WTC11 (cell line): ENCODE data around the gene SYNE4. TPM values are rescaled to one million over a fixed set of nuclear protein-coding genes. Genes with fewer than 3 reads are reported as not detected.
A peak's percentile ranks its signal among the peaks of the same experiment; 100 is the strongest.

Experiments used
- ATAC-seq: fragments of 200-7000 bp; cut with Tn5 transposase; 2 replicates; pipeline ENCODE4 v1.10.0; 2021; ENCODE audit warnings: mild to moderate bottlenecking, moderate library complexity
- CTCF ChIA-PET: fragments of 300-600 bp; sonication (Branson Sonifier 250); formaldehyde crosslinking; loops from one replicate; lab custom pipeline; 2021; ENCODE audit warnings: antibody characterized with exemption; lab: Charles Lee
- POLR2A ChIA-PET: fragments of 350-600 bp; sonication (Branson Sonifier 250); formaldehyde crosslinking; loops from one replicate; lab custom pipeline; 2021; ENCODE audit warnings: antibody characterized with exemption; lab: Charles Lee
- DNase-seq: peaks from one replicate; pipeline ENCODE4 v3.0.0; 2021; ENCODE audit warnings: low spot score
- H3K27ac Mint-ChIP-seq: 2 replicates; pipeline ENCODE4 v1.8.0; 2021; ENCODE audit warnings: mixed read lengths
- H3K27me3 Mint-ChIP-seq: 2 replicates; pipeline ENCODE4 v1.8.0; 2021; ENCODE audit warnings: low read depth, mild to moderate bottlenecking, moderate library complexity, mixed read lengths
- H3K36me3 Mint-ChIP-seq: 2 replicates; pipeline ENCODE4 v1.8.0; 2021; ENCODE audit warnings: mixed read lengths
- H3K4me1 Mint-ChIP-seq: 2 replicates; pipeline ENCODE4 v1.8.0; 2022; ENCODE audit warnings: mixed read lengths
- H3K4me3 Mint-ChIP-seq: 2 replicates; pipeline ENCODE4 v1.8.0; 2021; ENCODE audit warnings: mild to moderate bottlenecking, moderate library complexity, mixed read lengths
- H3K9me3 Mint-ChIP-seq: 2 replicates; pipeline ENCODE4 v1.8.0; 2021; ENCODE audit warnings: mixed read lengths
- CBFB ChIP-seq: sonication (generic); formaldehyde crosslinking; IDR thresholded peaks from 2 replicates; pipeline ENCODE4 v1.8.1; 2022; ENCODE audit warnings: mild to moderate bottlenecking, low read depth, missing genetic modification reagents
- CDX4 ChIP-seq: fragments of 250-450 bp; sonication (Bioruptor Pico); IDR thresholded peaks from 2 replicates; pipeline ENCODE4 v1.9.0; 2021; ENCODE audit warnings: moderate library complexity, mild to moderate bottlenecking, inconsistent platforms, borderline replicate concordance
- HMGA2 ChIP-seq: fragments of 250-450 bp; sonication (Bioruptor Pico); IDR thresholded peaks from 2 replicates; pipeline ENCODE4 v1.4.0; 2021; ENCODE audit warnings: mild to moderate bottlenecking, moderate library complexity
- IRF2 ChIP-seq: sonication (generic); formaldehyde crosslinking; IDR thresholded peaks from 2 replicates; pipeline ENCODE4 v1.8.0; 2022; ENCODE audit warnings: low read depth, missing genetic modification reagents, borderline replicate concordance
- JAZF1 ChIP-seq: fragments of 250-450 bp; sonication (Bioruptor Pico); IDR thresholded peaks from 2 replicates; pipeline ENCODE4 v1.9.0; 2021; ENCODE audit warnings: moderate library complexity, mild to moderate bottlenecking, inconsistent platforms
- MXD4 ChIP-seq: fragments of 250-450 bp; sonication (Bioruptor Pico); IDR thresholded peaks from 2 replicates; pipeline ENCODE4 v1.8.0; 2021; ENCODE audit warnings: mild to moderate bottlenecking, moderate library complexity, borderline replicate concordance
- NR2C2 ChIP-seq: sonication (generic); formaldehyde crosslinking; IDR thresholded peaks from 2 replicates; pipeline ENCODE4 v1.8.0; 2022; ENCODE audit warnings: mild to moderate bottlenecking, missing genetic modification reagents
- OVOL2 ChIP-seq: fragments of 250-450 bp; sonication (Bioruptor Pico); IDR thresholded peaks from 2 replicates; pipeline ENCODE4 v1.9.0; 2021; ENCODE audit warnings: mild to moderate bottlenecking, borderline replicate concordance
- PREB ChIP-seq: sonication (generic); formaldehyde crosslinking; IDR thresholded peaks from 2 replicates; pipeline ENCODE4 v1.8.1; 2022; ENCODE audit warnings: mild to moderate bottlenecking, missing genetic modification reagents, moderate library complexity, borderline replicate concordance
- RELA ChIP-seq: sonication (generic); formaldehyde crosslinking; IDR thresholded peaks from 2 replicates; pipeline ENCODE4 v1.8.1; 2022; ENCODE audit warnings: missing genetic modification reagents, mild to moderate bottlenecking, borderline replicate concordance
- RORB ChIP-seq: fragments of 250-450 bp; sonication (Bioruptor Pico); IDR thresholded peaks from 2 replicates; pipeline ENCODE4 v1.9.0; 2021; ENCODE audit warnings: mild to moderate bottlenecking
- TEAD4 ChIP-seq: sonication (generic); formaldehyde crosslinking; IDR thresholded peaks from 2 replicates; pipeline ENCODE4 v1.8.0; 2022; ENCODE audit warnings: mild to moderate bottlenecking, missing genetic modification reagents
- ZNF121 ChIP-seq: sonication (generic); formaldehyde crosslinking; IDR thresholded peaks from 2 replicates; pipeline ENCODE4 v1.8.0; 2023; ENCODE audit warnings: missing genetic modification reagents
- ZNF232 ChIP-seq: sonication (generic); formaldehyde crosslinking; IDR thresholded peaks from 2 replicates; pipeline ENCODE4 v1.8.0; 2022; ENCODE audit warnings: mild to moderate bottlenecking, missing genetic modification reagents
- ZNF281 ChIP-seq: sonication (generic); formaldehyde crosslinking; IDR thresholded peaks from 2 replicates; pipeline ENCODE4 v1.8.0; 2023; ENCODE audit warnings: mild to moderate bottlenecking, missing genetic modification reagents
- ZNF317 ChIP-seq: sonication (generic); formaldehyde crosslinking; IDR thresholded peaks from 2 replicates; pipeline ENCODE4 v1.8.1; 2023; ENCODE audit warnings: low read depth, mild to moderate bottlenecking, moderate library complexity, missing genetic modification reagents, borderline replicate concordance
- ZNF396 ChIP-seq: fragments of 250-450 bp; sonication (Bioruptor Pico); IDR thresholded peaks from 2 replicates; pipeline ENCODE4 v1.8.0; 2021; ENCODE audit warnings: mild to moderate bottlenecking, moderate library complexity, borderline replicate concordance
- ZNF423 ChIP-seq: fragments of 250-450 bp; sonication (Bioruptor Pico); IDR thresholded peaks from 2 replicates; pipeline ENCODE4 v2.1.2; 2022; ENCODE audit warnings: mild to moderate bottlenecking, moderate library complexity
- total RNA-seq: library from RNA; stranded (reverse); gene quantifications from 3 replicates; pipeline ENCODE4 v1.2.3, GENCODE V29; 2021
- TF ChIP-seq, protein P1 (sequence below): fragments of 250-450 bp; sonication (Bioruptor Pico); IDR thresholded peaks from 2 replicates; pipeline ENCODE4 v1.9.0; 2021; ENCODE audit warnings: mild to moderate bottlenecking, borderline replicate concordance
- TF ChIP-seq, protein P2 (sequence below): sonication (generic); formaldehyde crosslinking; IDR thresholded peaks from 2 replicates; pipeline ENCODE4 v1.8.1; 2023; ENCODE audit warnings: mild to moderate bottlenecking, moderate library complexity, missing genetic modification reagents

SYNE4 gene
- total RNA-seq, 1 experiment from 2014 or later = 17.6 TPM

- Mint-ChIP-seq H3K27me3 (peaks cover 61% of the 10 kb centered on the region), H3K4me3 (peak overlapping the region; percentile 83), H3K27ac (no peak overlapping the region), H3K36me3 (no peaks in the 10 kb centered on the region), H3K9me3 (peaks cover 5% of the 10 kb centered on the region; the same call in 1 of the 2 replicates), H3K4me1 (peaks cover 3% of the 10 kb centered on the region; the same call in 1 of the 2 replicates)
- TF ChIP-seq OVOL2 (CRISPR knock-in tag) = no peak
- no peak for TF ChIP-seq ZNF281
- no peak for TF ChIP-seq TEAD4 (CRISPR knock-in tag)
- TF ChIP-seq JAZF1 (CRISPR knock-in tag) = no peak
- TF ChIP-seq PREB (CRISPR knock-in tag) = no peak
- no peak for TF ChIP-seq HMGA2 (CRISPR knock-in tag)
- TF ChIP-seq NR2C2 (CRISPR knock-in tag) = no peak
- TF ChIP-seq CBFB = no peak
- no peak for TF ChIP-seq CDX4
- no peak for TF ChIP-seq RORB (CRISPR knock-in tag)
- TF ChIP-seq ZNF232 (CRISPR knock-in tag) = no peak
- TF ChIP-seq ZNF396 (CRISPR knock-in tag) = no peak
- TF ChIP-seq ZNF317 (CRISPR knock-in tag) = no peak
- POLR2A ChIA-PET = interaction anchor here (0.6 kb wide), 1 partner anchor 118 kb away, joined by 3 read pairs; no protein-coding TSS in a partner anchor
- CTCF ChIA-PET = interaction anchor here (0.6 to 1.2 kb wide), 5 partner anchors 10 to 63 kb away, joined by 3 to 6 read pairs (median 3); partner anchors contain the start of gene SYNE4
- DNase-seq (no peak), ATAC-seq (no peak; the same call in 1 of the 2 replicates)
Measured at GRCh38 chr19:35987571-35987896, 21.1 kb downstream of the SYNE4 start.

DNA sequence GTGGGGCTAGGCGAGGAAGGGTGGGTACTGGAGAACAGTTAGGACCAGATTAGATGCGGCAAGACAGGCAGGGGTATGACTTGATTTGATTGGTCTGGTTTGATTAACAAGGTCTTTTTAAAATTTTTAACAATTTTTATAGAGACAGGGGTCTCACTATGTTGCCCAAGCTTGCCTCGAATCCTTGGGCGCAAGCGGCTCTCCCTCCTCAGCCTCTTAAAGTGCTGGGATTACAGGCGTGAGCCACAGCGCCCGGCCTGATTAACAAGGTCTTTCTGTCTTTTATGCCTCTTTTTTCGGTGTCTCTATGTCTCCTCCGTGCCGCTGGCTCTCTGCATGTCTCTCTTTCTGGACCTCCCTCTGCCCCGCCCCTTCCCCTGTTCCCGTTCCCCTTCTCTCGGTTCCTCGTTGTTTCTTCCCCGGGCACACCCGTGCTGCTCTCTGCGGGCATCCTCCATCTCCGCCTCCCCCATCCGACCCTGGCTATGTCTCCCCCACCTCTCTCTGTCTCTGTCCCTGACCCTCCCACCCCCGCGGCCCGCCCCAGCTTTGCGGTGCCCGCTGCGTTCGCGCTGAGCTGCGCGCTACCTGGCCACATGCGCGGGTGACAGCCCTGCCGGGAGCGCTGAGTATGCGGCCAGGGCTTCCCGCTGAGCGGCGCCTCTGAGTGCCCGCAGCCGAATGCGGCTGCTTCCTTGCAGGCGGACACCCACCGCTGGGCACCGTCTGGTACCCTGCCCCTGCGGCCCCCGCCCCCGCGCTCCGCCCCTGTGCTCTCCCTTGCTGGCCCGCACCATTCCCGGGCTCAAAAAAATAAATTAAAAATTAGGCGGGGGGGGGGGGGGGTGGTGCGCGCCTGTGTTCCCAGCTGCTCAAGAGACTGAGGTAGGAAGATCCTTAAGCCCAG, 21.7 kb downstream of the SYNE4 start:
- H3K9me3 Mint-ChIP-seq = peaks cover 5% of the 10 kb centered on the region; the same call in 1 of the 2 replicates
- TF ChIP-seq RELA (CRISPR knock-in tag) (no peak), MXD4 (no peak), TEAD4 (CRISPR knock-in tag) (no peak), ZNF423 (CRISPR knock-in tag) (peak; percentile 44; the same call in 1 of the 2 replicates), ZNF121 (CRISPR knock-in tag) (0 out of 2 replicates have a peak, but pooled peaks have one; percentile 40), IRF2 (CRISPR knock-in tag) (no peak), HMGA2 (CRISPR knock-in tag) (no peak)
- TF ChIP-seq, protein P1, sequence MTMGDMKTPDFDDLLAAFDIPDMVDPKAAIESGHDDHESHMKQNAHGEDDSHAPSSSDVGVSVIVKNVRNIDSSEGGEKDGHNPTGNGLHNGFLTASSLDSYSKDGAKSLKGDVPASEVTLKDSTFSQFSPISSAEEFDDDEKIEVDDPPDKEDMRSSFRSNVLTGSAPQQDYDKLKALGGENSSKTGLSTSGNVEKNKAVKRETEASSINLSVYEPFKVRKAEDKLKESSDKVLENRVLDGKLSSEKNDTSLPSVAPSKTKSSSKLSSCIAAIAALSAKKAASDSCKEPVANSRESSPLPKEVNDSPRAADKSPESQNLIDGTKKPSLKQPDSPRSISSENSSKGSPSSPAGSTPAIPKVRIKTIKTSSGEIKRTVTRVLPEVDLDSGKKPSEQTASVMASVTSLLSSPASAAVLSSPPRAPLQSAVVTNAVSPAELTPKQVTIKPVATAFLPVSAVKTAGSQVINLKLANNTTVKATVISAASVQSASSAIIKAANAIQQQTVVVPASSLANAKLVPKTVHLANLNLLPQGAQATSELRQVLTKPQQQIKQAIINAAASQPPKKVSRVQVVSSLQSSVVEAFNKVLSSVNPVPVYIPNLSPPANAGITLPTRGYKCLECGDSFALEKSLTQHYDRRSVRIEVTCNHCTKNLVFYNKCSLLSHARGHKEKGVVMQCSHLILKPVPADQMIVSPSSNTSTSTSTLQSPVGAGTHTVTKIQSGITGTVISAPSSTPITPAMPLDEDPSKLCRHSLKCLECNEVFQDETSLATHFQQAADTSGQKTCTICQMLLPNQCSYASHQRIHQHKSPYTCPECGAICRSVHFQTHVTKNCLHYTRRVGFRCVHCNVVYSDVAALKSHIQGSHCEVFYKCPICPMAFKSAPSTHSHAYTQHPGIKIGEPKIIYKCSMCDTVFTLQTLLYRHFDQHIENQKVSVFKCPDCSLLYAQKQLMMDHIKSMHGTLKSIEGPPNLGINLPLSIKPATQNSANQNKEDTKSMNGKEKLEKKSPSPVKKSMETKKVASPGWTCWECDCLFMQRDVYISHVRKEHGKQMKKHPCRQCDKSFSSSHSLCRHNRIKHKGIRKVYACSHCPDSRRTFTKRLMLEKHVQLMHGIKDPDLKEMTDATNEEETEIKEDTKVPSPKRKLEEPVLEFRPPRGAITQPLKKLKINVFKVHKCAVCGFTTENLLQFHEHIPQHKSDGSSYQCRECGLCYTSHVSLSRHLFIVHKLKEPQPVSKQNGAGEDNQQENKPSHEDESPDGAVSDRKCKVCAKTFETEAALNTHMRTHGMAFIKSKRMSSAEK = no peak
- TF ChIP-seq, protein P2, sequence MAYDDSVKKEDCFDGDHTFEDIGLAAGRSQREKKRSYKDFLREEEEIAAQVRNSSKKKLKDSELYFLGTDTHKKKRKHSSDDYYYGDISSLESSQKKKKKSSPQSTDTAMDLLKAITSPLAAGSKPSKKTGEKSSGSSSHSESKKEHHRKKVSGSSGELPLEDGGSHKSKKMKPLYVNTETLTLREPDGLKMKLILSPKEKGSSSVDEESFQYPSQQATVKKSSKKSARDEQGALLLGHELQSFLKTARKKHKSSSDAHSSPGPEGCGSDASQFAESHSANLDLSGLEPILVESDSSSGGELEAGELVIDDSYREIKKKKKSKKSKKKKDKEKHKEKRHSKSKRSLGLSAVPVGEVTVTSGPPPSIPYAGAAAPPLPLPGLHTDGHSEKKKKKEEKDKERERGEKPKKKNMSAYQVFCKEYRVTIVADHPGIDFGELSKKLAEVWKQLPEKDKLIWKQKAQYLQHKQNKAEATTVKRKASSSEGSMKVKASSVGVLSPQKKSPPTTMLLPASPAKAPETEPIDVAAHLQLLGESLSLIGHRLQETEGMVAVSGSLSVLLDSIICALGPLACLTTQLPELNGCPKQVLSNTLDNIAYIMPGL (CRISPR knock-in tag) = 0 out of 2 replicates have a peak, but pooled peaks have one; percentile 23

More for the DNA sequence above, 21.7 kb downstream of the SYNE4 start:
- POLR2A ChIA-PET = interaction anchor here (0.6 kb wide), 1 partner anchor 117 kb away, joined by 3 read pairs; no protein-coding TSS in a partner anchor
- H3K27ac Mint-ChIP-seq = no peak overlapping the region
- ATAC-seq (peak; percentile 90), DNase-seq (peak; percentile 61)
- peaks cover 3% of the 10 kb centered on the region; the same call in 1 of the 2 replicates for H3K4me1 Mint-ChIP-seq
- H3K36me3 Mint-ChIP-seq = no peaks in the 10 kb centered on the region
- CTCF ChIA-PET = interaction anchor here (0.6 to 1.2 kb wide), 4 partner anchors 10 to 64 kb away, joined by 3 to 6 read pairs (median 4); partner anchors contain the start of gene SYNE4
- peaks cover 66% of the 10 kb centered on the region for H3K27me3 Mint-ChIP-seq
- H3K4me3 Mint-ChIP-seq = peak overlapping the region; percentile 83
